Posterior cingulate gyrus (tissue), 11 donors: ENCODE measurements around the gene PHLDB3.
A peak's percentile ranks its signal among the peaks of the same experiment; 100 is the strongest.
"Not testable (repeated sequence)": the region's sequence is repeated elsewhere in the genome, so short reads cannot be mapped to it uniquely, and the experiment has no call there.

Experiments
- DNase-seq, 10 donors: peaks; one replicate each; pipeline versions ENCODE4 v3.0.0 to v3.0.0-alpha.2; 2020 to 2021; ENCODE audit warnings: mixed read lengths in 3 of 10
- intact Hi-C: fragments of 100-400 bp; cut with DNase I; formaldehyde crosslinking; loops from one replicate; pipeline ENCODE4 v1.15.1; 2023

PHLDB3 gene

GRCh38 chr19:43504426-43505185 lies at the start of gene PHLDB3:
TSS of gene PHLDB3 (minus strand) at chr19:43504746. CDS start at chr19:43504118, 628 bp downstream.
- DNase-seq: peak in 4 of 10 donors; percentile 9 to 87 (median 52)
- intact Hi-C loops: loop anchor here (5.0 kb wide), 1 partner anchor 57 kb away; no protein-coding TSS in a partner anchor

GRCh38 chr19:43553656-43554055 lies 49.1 kb upstream of the PHLDB3 start:
- intact Hi-C loops: loop anchor here (2.0 kb wide), 1 partner anchor 99 kb away; no protein-coding TSS in a partner anchor
- DNase-seq: peak in 1 of 10 donors; percentile 6

DNA sequence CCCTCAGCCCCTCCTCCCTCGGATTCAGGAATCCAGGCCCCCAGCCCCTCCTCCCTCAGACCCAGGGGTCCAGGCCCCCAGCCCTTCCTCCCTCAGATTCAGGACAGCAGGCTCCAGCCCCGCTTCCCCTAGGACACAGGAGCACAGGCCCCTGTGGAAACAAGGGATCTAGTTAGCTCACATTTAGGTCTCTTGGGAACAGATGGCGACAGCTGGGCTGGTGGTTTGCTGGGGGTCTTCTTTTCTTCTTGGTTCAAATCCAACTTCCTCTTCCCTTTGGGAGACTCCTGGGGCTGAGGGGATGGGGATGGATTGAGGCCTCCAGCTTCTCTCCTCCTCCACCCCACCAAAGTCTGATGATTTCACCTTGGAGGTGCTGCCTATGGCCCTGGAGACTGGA lies 48.1 kb upstream of the PHLDB3 start:
- peak in 2 of 10 donors; percentile 40 to 53 for DNase-seq
- intact Hi-C loops: no loop called here

DNA sequence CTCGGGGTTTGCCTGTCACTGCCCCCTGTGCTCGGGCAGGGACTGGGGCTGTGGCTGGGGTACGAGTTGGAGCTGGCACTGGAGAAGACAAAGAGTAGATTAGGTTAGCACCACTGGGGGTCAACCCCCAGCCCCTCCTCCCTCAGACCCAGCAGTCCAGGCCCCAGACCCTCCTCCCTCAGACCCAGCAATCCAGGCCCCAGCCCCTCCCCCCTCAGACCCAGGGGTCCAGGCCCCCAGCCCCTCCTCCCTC lies 47.6 kb upstream of the PHLDB3 start:
- DNase-seq: peak in 1 of 10 donors; percentile 67
- intact Hi-C loops: no loop called here

DNA sequence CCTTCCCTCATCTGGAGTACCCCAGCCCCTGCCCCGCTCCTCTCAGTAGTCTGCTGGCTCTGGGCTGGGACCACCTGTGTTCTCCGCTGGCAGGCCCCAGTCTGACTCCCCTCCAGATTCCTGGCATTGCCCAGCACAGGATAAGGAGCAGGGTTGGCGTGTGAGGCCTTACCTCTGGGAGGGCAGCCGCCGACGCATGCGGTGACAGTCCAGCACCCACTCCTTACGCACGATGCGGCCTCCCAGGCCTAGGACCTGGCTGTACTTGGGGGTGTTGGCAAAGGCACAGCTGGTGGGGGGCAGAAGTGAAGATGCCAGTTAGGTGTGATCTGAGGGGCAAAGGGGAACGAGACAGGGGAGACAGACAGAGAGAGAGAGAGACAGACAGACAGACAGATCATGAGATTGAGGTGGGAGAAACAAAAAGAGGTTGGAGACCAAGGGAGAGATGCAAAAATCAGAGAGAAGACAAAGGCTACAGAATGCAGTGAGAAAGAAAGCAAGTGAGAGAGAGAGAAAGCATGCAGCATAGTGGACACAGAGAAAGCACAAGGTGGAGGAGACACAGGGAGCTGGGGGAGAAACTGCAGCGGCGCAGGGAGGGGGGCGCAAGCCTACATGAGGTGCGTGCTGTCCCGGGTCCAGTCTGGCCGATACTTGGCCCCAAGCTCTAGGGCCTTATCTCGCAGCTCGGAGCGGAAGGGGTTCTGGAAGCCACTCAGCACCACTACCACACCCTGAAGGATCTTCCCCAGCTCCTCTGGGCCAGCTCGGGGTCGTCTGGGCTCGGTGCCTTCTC lies 47.1 kb upstream of the PHLDB3 start:
- peak in 3 of 10 donors; percentile 32 to 44 (median 44) for DNase-seq
- intact Hi-C loops: no loop called here

GRCh38 chr19:43548706-43549105 lies 44.2 kb upstream of the PHLDB3 start:
- intact Hi-C loops: no loop called here
- no peak for DNase-seq

DNA sequence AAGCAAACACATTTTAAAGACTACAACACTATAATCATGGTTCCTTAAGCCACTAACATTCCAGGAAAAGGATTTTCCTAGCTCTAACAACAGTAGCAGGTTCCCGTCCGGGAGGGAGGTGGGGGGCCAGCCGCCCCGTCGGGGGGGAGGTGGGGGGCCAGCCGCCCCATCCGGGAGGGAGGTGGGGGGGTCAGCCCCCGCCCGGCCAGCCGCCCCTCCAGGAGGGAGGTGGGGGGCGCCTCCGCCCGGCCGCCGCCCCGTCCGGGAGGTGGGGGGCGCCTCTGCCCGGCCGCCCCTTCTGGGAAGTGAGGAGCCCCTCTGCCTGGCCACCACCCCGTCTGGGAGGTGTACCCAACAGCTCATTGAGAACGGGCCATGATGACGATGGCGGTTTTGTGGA lies 43.4 kb upstream of the PHLDB3 start:
- intact Hi-C loops: not testable (repeated sequence)

DNA sequence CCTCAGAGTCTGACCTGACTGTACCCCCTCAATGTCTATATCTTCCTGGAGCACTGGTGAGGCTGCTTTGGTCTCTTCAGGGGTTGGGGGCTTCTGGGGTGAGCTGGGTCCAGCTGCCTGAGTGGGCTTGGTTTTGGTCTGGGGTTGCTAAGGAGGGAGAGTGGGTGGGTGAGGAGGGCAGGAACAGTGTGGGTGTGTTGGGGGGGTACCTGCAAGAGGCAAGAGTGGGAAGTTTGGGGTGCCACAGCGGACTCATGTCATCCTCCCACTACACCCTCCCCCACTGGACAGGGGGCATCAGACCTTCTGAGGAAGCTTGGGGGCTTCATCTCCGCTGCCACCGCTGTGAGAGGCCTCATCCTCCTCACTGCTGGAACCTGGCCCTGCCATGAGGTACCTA lies 42.0 kb upstream of the PHLDB3 start:
- DNase-seq: peak in 1 of 10 donors; percentile 73

More for the DNA sequence above, 43.4 kb upstream of the PHLDB3 start:
- DNase-seq: peak in 1 of 10 donors; percentile 7

DNA sequence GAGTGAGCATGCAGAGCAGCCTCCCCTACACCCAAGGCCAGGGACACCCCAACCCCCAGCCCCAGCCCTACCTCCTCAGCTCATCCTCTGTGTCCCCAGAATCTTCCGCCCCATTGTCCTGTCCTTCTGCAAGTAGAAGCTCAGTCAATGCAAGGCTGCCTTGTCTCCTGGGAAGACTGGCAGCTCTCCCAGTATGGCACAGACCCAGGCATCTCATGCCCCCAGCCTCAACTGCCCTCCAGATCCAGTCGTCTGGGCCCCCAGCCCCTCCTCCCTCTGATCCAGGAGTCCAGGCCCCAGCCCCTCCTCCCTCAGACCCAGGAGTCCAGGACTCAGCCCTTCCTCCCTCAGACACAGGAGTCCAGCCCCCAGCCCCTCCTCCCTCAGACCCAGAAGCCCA lies 41.4 kb upstream of the PHLDB3 start:
- DNase-seq: peak in 2 of 10 donors; percentile 53 to 67
- intact Hi-C loops: no loop called here

More for the DNA sequence above, 42.0 kb upstream of the PHLDB3 start:
- intact Hi-C loops: no loop called here

GRCh38 chr19:43545276-43545675 lies 40.7 kb upstream of the PHLDB3 start:
- peak in 2 of 10 donors; percentile 39 to 55 for DNase-seq
- intact Hi-C loops: no loop called here

GRCh38 chr19:43544077-43544476 lies 39.5 kb upstream of the PHLDB3 start:
- peak in 2 of 10 donors; percentile 38 to 46 for DNase-seq
- intact Hi-C loops: no loop called here

- peak in 2 of 10 donors; percentile 5 to 25 for DNase-seq
- intact Hi-C loops: no loop called here
Measured at GRCh38 chr19:43541920-43542650, 37.5 kb upstream of the PHLDB3 start.

DNA sequence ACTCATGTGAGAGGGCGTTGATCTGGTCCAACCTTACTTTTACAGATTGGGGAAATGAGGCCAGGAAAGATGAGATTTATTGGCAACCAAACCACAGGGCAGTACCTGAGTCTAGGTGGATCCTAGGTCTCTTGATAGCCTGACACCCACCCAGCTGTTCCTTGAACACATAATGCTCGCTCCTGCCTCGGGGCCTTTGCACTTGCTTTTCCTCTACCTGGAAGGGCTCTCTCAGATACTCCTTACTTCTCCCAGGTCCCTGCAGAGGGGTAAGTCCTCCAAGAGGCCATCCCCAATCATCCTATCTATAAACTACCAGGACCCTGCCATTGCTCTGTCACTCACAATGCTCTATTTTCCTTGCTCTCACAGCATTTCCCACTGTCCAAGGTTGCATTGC lies 35.8 kb upstream of the PHLDB3 start:
- intact Hi-C loops: no loop called here
- peak in 1 of 10 donors; percentile 18 for DNase-seq

DNA sequence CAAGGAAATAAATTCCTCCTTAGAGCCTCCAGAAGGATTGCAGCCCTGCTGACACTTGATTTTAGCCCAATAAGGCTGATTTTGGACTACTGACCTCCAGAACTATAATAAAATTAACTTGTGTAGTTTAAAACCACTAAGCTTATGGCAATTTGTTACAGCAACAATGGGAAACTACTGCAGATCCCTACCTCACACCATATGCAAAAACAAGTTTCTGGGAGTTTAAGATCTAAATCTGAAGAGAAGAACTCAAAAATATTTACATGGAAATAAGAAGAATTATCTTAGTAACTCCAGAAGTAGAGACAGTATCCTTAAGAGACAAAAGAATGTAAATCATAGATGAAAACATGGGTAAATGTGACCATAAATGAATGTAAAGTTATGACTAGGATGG lies 34.4 kb upstream of the PHLDB3 start:
- no peak for DNase-seq
- intact Hi-C loops: loop anchor here (5.0 to 10.0 kb wide), 2 partner anchors 58 to 246 kb away; partner anchors contain the start of genes IRGQ, KCNN4 and ZNF576

- DNase-seq: peak; percentile 51 to 96 (median 70)
- intact Hi-C loops: loop anchor here (5.0 to 10.0 kb wide), 2 partner anchors 62 to 250 kb away; partner anchors contain the start of genes IRGQ, KCNN4 and ZNF576
Measured at GRCh38 chr19:43534816-43535761, 30.5 kb upstream of the PHLDB3 start.

GRCh38 chr19:43534305-43534815 lies 29.8 kb upstream of the PHLDB3 start:
- DNase-seq: no peak
- intact Hi-C loops: loop anchor here (10.0 kb wide), 1 partner anchor 250 kb away; the partner anchor contains the start of gene KCNN4

GRCh38 chr19:43533546-43534304 lies 29.2 kb upstream of the PHLDB3 start:
- intact Hi-C loops: loop anchor here (10.0 kb wide), 1 partner anchor 251 kb away; the partner anchor contains the start of gene KCNN4

DNA sequence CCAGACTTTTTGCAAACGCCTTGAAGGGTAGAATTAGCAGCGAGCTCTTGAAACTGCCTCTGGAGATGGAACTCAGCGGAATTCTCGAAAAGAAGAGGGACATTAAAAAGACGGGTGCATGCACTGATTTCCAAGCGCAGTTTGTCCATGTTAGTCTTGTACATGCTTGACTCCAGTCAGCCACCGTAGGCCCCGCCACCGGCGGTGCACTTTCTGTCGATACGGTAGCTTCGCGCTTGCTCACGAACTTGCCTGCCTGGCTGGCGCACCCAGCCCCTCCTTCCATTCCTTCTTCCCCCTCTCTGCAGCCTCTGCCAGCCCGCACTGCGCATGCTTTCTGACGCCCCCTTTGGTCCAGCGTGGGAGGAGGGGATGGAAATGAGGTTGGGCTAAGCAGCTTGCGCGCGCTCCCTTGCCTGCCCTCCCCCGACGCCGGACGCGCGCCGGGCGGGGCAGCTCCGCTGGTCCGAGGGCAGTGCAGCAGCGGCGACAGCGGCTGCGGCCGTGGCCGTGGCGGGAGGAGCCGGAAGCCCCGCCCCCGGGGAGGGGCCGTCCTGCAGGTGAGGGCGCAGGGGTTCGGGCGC lies 28.5 kb upstream of the PHLDB3 start, which contains the start of gene ZNF575:
ZNF575 (plus strand) TSS at position 227 of the 584 bp plus-strand sequence. CDS start 1,235 bp downstream, outside the sequence.
- peak; percentile 83 to 99 (median 92) for DNase-seq
- intact Hi-C loops: loop anchor here (10.0 kb wide), 1 partner anchor 252 kb away; the partner anchor contains the start of gene KCNN4

More at GRCh38 chr19:43533546-43534304, 29.2 kb upstream of the PHLDB3 start:
- DNase-seq: peak; percentile 85 to 99 (median 92)
